HEK293 (cell line): ENCODE results near the gene CAMK2N2.

Source experiments
- CTCF ChIA-PET: fragments of 350-600 bp; formaldehyde crosslinking; extraction: SDS; loops from one replicate; lab custom pipeline; 2021; ENCODE audit warnings: antibody characterized with exemption; lab: Yijun Ruan, JAX
- POLR2A ChIA-PET: fragments of 300-600 bp; formaldehyde crosslinking; extraction: SDS; loops from one replicate; lab custom pipeline; 2020; ENCODE audit warnings: antibody characterized with exemption, inconsistent platforms; lab: Yijun Ruan, JAX
- H3K27ac ChIP-seq: fragments of 200-500 bp; sonication (Bioruptor generic); 2 replicates; pipeline ENCODE4 v1.5.1; 2014; ENCODE audit warnings: low read depth, low read length, control low read depth, inconsistent platforms; ENCODE audit errors: extremely low read depth
- H3K36me3 ChIP-seq, 2 experiments: fragments of 200-500 bp in 1 of 2; sonication (Bioruptor generic) in 1 of 2; 1 replicate in 1 of 2; 2 replicates in 1 of 2; pipeline ENCODE4 v1.5.1; 2014 to 2017; ENCODE audit warnings: inconsistent platforms in 2 of 2, low read length in 2 of 2; ENCODE audit not compliant: control insufficient read depth in 2 of 2, insufficient read depth in 1 of 2
- H3K4me1 ChIP-seq: fragments of 200-500 bp; sonication (Bioruptor generic); 2 replicates; pipeline ENCODE4 v1.5.1; 2014; ENCODE audit warnings: mild to moderate bottlenecking, low read length, inconsistent platforms; ENCODE audit not compliant: control insufficient read depth, insufficient read depth
- H3K4me3 ChIP-seq: 2 replicates; pipeline ENCODE4 v1.5.1; 2011; ENCODE audit warnings: low read depth, mild to moderate bottlenecking, control low read depth, low read length, moderate library complexity
- H3K9me3 ChIP-seq: fragments of 200-500 bp; sonication (Bioruptor generic); 2 replicates; pipeline ENCODE4 v1.5.1; 2014; ENCODE audit warnings: low read depth, low read length, inconsistent platforms; ENCODE audit not compliant: control insufficient read depth, insufficient read depth
- EGR2 ChIP-seq: fragments of 450-650 bp; formaldehyde crosslinking; IDR thresholded peaks from 2 replicates; pipeline ENCODE4 v1.5.1; 2016; ENCODE audit warnings: low read depth, missing biosample characterization, missing genetic modification characterization
- GLI2 ChIP-seq: fragments of 450-650 bp; formaldehyde crosslinking; IDR thresholded peaks from 2 replicates; pipeline ENCODE4; 2017; ENCODE audit warnings: missing biosample characterization, missing genetic modification characterization, low read depth, borderline replicate concordance
- HOXA7 ChIP-seq: sonication (generic); formaldehyde crosslinking; IDR thresholded peaks from 2 replicates; pipeline ENCODE4 v1.8.1; 2022; ENCODE audit warnings: missing genetic modification reagents, borderline replicate concordance
- OSR2 ChIP-seq: fragments of 450-650 bp; formaldehyde crosslinking; IDR thresholded peaks from 2 replicates; pipeline ENCODE4 v1.5.1; 2016; ENCODE audit warnings: missing biosample characterization, missing genetic modification characterization
- PRDM2 ChIP-seq: fragments of 450-650 bp; formaldehyde crosslinking; IDR thresholded peaks from 2 replicates; pipeline ENCODE4 v1.5.1; 2016; ENCODE audit warnings: missing biosample characterization, missing genetic modification characterization, borderline replicate concordance
- SP3 ChIP-seq: fragments of 450-650 bp; formaldehyde crosslinking; IDR thresholded peaks from 2 replicates; pipeline ENCODE4 v1.5.1; 2016; ENCODE audit warnings: missing biosample characterization, missing genetic modification characterization
- TRIM28 ChIP-seq: IDR thresholded peaks from 2 replicates; pipeline ENCODE4 v1.6.1; 2011; ENCODE audit warnings: low read length, control low read depth, borderline replicate concordance
- ZBTB17 ChIP-seq: fragments of 450-650 bp; formaldehyde crosslinking; IDR thresholded peaks from 2 replicates; pipeline ENCODE4 v1.5.1; 2016; ENCODE audit warnings: missing biosample characterization, missing genetic modification characterization
- ZBTB21 ChIP-seq: fragments of 450-650 bp; formaldehyde crosslinking; IDR thresholded peaks from 2 replicates; pipeline ENCODE4 v1.5.1; 2017; ENCODE audit warnings: missing biosample characterization, missing genetic modification characterization
- ZFHX2 ChIP-seq: fragments of 450-650 bp; formaldehyde crosslinking; conservative IDR thresholded peaks from 2 replicates; pipeline ENCODE4 v1.5.1; 2016; ENCODE audit warnings: missing biosample characterization, missing genetic modification characterization
- ZFP41 ChIP-seq: fragments of 450-650 bp; formaldehyde crosslinking; IDR thresholded peaks from 2 replicates; pipeline ENCODE4 v1.5.1; 2016; ENCODE audit warnings: missing biosample characterization, missing genetic modification characterization, borderline replicate concordance
- ZNF2 ChIP-seq: fragments of 450-650 bp; formaldehyde crosslinking; IDR thresholded peaks from 2 replicates; pipeline ENCODE4 v1.5.1; 2016; ENCODE audit warnings: missing biosample characterization, missing genetic modification characterization
- ZNF214 ChIP-seq: fragments of 450-650 bp; formaldehyde crosslinking; IDR thresholded peaks from 2 replicates; pipeline ENCODE4 v1.5.1; 2017; ENCODE audit warnings: missing biosample characterization, mild to moderate bottlenecking, missing genetic modification characterization, borderline replicate concordance
- ZNF24 ChIP-seq: fragments of 450-650 bp; formaldehyde crosslinking; IDR thresholded peaks from 2 replicates; pipeline ENCODE4 v1.5.1; 2016; ENCODE audit warnings: missing biosample characterization, missing genetic modification characterization
- ZNF266 ChIP-seq: fragments of 450-650 bp; formaldehyde crosslinking; IDR thresholded peaks from 2 replicates; pipeline ENCODE4 v1.5.1; 2016; ENCODE audit warnings: missing biosample characterization, missing genetic modification characterization, low read depth
- ZNF292 ChIP-seq: fragments of 450-650 bp; formaldehyde crosslinking; IDR thresholded peaks from 2 replicates; pipeline ENCODE4 v1.5.1; 2016; ENCODE audit warnings: low read depth, missing biosample characterization, missing genetic modification characterization, borderline replicate concordance
- ZNF350 ChIP-seq: fragments of 450-650 bp; formaldehyde crosslinking; IDR thresholded peaks from 2 replicates; pipeline ENCODE4 v1.5.0; 2017; ENCODE audit warnings: missing biosample characterization, mild to moderate bottlenecking, missing genetic modification characterization
- ZNF416 ChIP-seq: fragments of 450-650 bp; formaldehyde crosslinking; IDR thresholded peaks from 2 replicates; pipeline ENCODE4 v1.5.1; 2016; ENCODE audit warnings: missing biosample characterization, missing genetic modification characterization
- ZNF501 ChIP-seq: fragments of 450-650 bp; formaldehyde crosslinking; IDR thresholded peaks from 2 replicates; pipeline ENCODE4 v1.5.1; 2016; ENCODE audit warnings: missing biosample characterization, missing genetic modification characterization
- ZNF580 ChIP-seq: fragments of 450-650 bp; formaldehyde crosslinking; IDR thresholded peaks from 2 replicates; pipeline ENCODE4 v1.5.1; 2016; ENCODE audit warnings: missing biosample characterization, missing genetic modification characterization
- ZNF596 ChIP-seq: fragments of 450-650 bp; IDR thresholded peaks from 2 replicates; pipeline ENCODE4 v1.5.0; 2018; ENCODE audit warnings: missing biosample characterization, mild to moderate bottlenecking, missing genetic modification characterization, moderate library complexity
- ZNF600 ChIP-seq: fragments of 450-650 bp; formaldehyde crosslinking; IDR thresholded peaks from 2 replicates; pipeline ENCODE4 v1.5.1; 2016; ENCODE audit warnings: missing biosample characterization, missing genetic modification characterization
- ZNF626 ChIP-seq: fragments of 450-650 bp; sonication (Bioruptor Pico); formaldehyde crosslinking; IDR thresholded peaks from 2 replicates; pipeline ENCODE4 v1.5.1; 2018; ENCODE audit warnings: missing biosample characterization, missing genetic modification characterization, inconsistent platforms
- ZSCAN16 ChIP-seq: fragments of 450-650 bp; formaldehyde crosslinking; IDR thresholded peaks from 2 replicates; pipeline ENCODE4 v1.5.1; 2016; ENCODE audit warnings: missing biosample characterization, missing genetic modification characterization
- TF ChIP-seq, protein P1 (sequence below): fragments of 450-650 bp; formaldehyde crosslinking; IDR thresholded peaks from 2 replicates; pipeline ENCODE4 v1.5.1; 2016; ENCODE audit warnings: missing biosample characterization, missing genetic modification characterization

The CAMK2N2 gene

GRCh38 chr3:184236033-184236410, 25.3 kb downstream of the CAMK2N2 start:
- no peak overlapping the region for H3K4me3 ChIP-seq
- no peak overlapping the region for H3K27ac ChIP-seq
- POLR2A ChIA-PET: interaction anchor here (1.0 kb wide), 1 partner anchor 10 kb away, joined by 3 read pairs; no protein-coding TSS in a partner anchor
- no peaks in the 10 kb centered on the region for H3K36me3 ChIP-seq
- TF ChIP-seq HOXA7 (CRISPR knock-in tag) (no peak), TRIM28 (no peak), ZNF580 (tag by site-specific recombination) (no peak), OSR2 (tag by site-specific recombination) (no peak), ZNF292 (no peak), SP3 (tag by site-specific recombination) (no peak), ZNF2 (tag by site-specific recombination) (no peak), ZNF350 (tag by site-specific recombination) (no peak), ZNF596 (tag by site-specific recombination) (no peak), ZNF214 (no peak), ZFP41 (tag by site-specific recombination) (no peak)
- TF ChIP-seq, protein P1, sequence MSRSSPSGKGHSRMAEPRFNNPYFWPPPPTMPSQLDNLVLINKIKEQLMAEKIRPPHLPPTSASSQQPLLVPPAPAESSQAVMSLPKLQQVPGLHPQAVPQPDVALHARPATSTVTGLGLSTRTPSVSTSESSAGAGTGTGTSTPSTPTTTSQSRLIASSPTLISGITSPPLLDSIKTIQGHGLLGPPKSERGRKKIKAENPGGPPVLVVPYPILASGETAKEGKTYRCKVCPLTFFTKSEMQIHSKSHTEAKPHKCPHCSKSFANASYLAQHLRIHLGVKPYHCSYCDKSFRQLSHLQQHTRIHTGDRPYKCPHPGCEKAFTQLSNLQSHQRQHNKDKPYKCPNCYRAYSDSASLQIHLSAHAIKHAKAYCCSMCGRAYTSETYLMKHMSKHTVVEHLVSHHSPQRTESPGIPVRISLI: no peak
- TF ChIP-seq, all 188 proteins: peak for 0
- CTCF ChIA-PET: interaction anchor here (0.6 to 8.7 kb wide), 3 partner anchors 8 to 11 kb away, joined by 3 to 66 read pairs (median 4); partner anchors contain the start of gene VWA5B2
- Histone ChIP-seq H3K9me3 (no peaks in the 10 kb centered on the region), H3K4me1 (no peaks in the 10 kb centered on the region)

DNA sequence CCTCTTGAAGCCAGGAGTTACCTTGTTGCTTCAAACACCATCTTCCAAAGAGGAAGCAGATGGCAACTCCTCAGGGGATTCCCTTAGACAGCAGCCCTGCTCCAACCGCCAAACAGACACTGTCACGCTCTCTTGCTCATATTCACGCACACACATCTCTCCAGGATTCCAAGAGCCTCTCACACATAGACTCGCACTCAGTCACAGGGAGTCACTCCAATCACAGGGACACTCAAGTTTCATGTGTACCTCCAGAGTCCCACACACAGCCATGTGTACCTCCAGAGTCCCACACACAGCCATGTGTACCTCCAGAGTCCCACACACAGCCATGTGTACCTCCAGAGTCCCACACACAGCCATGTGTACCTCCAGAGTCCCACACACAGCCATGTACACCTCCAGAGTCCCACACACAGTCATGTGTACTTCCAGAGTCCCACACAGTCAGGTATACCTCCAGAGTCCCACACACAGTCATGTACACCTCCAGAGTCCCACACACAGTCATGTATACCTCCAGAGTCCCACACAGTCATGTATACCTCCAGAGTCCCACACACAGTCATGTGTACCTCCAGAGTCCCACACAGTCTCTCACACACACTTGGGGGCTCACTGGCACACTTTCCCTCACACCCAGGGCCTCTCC, 25.8 kb downstream of the CAMK2N2 start:
- ChIA-PET POLR2A (interaction anchor here (1.0 kb wide), 1 partner anchor 11 kb away, joined by 3 read pairs; no protein-coding TSS in a partner anchor), CTCF (interaction anchor here (8.7 kb wide), 1 partner anchor 8 kb away, joined by 66 read pairs; the partner anchor contains the start of gene VWA5B2)
- H3K4me3 ChIP-seq: no peak overlapping the region
- no peaks in the 10 kb centered on the region for H3K9me3 ChIP-seq
- TF ChIP-seq ZNF600 (tag by site-specific recombination): peak; percentile 47; the same call in 1 of the 2 replicates
- no peak for TF ChIP-seq ZNF24
- peak; percentile 97 for TF ChIP-seq ZFHX2 (tag by site-specific recombination)
- TF ChIP-seq EGR2 (tag by site-specific recombination): peak; percentile 96
- no peak overlapping the region for H3K27ac ChIP-seq
- H3K36me3 ChIP-seq: no peaks in the 10 kb centered on the region
- H3K4me1 ChIP-seq: no peaks in the 10 kb centered on the region

GRCh38 chr3:184234671-184235380, 26.5 kb downstream of the CAMK2N2 start:
- Histone ChIP-seq H3K4me1 (no peaks in the 10 kb centered on the region), H3K36me3 (no peaks in the 10 kb centered on the region), H3K4me3 (no peak overlapping the region), H3K9me3 (no peaks in the 10 kb centered on the region), H3K27ac (no peak overlapping the region)
- CTCF ChIA-PET: no interaction called here
- POLR2A ChIA-PET: interaction anchor here (0.5 kb wide), 1 partner anchor 70 kb away, joined by 4 read pairs; no protein-coding TSS in a partner anchor
- TF ChIP-seq ZNF626 (tag by site-specific recombination) (no peak), ZBTB21 (tag by site-specific recombination) (no peak), ZSCAN16 (no peak), ZNF292 (no peak), ZBTB17 (tag by site-specific recombination) (no peak), ZNF266 (tag by site-specific recombination) (no peak), ZNF501 (no peak), PRDM2 (tag by site-specific recombination) (no peak), ZNF416 (tag by site-specific recombination) (no peak), GLI2 (tag by site-specific recombination) (no peak)
